Measurements from ENCODE around the gene TRPC4AP. TPM values are rescaled to one million over a fixed set of nuclear protein-coding genes. Genes with fewer than 3 reads are reported as not detected.

The TRPC4AP gene
- total RNA-seq, 1 donor from 2014 or later: 95.6 TPM

GRCh38 chr20:35020108-35020928 lies 72.3 kb downstream of the TRPC4AP start:
- peaks cover 4% of the 10 kb centered on the region for H3K4me1 Mint-ChIP-seq
- TF ChIP-seq CTCF (IDR thresholded peaks at IDR 0.05; ENCODE audit: unreplicated experiment): no peak
- H3K4me3 Mint-ChIP-seq: no peak overlapping the region
- DNase-seq (ENCODE audit: low spot score in 2 of 2, unreplicated experiment in 2 of 2): peak in 1 of 2 experiments; percentile 16
- no peaks in the 10 kb centered on the region for H3K9me3 Mint-ChIP-seq
- no peak overlapping the region for H3K27ac Mint-ChIP-seq
- no peaks in the 10 kb centered on the region for H3K27me3 Mint-ChIP-seq (ENCODE audit: low read depth)
- H3K36me3 Mint-ChIP-seq: peaks cover 27% of the 10 kb centered on the region

DNA sequence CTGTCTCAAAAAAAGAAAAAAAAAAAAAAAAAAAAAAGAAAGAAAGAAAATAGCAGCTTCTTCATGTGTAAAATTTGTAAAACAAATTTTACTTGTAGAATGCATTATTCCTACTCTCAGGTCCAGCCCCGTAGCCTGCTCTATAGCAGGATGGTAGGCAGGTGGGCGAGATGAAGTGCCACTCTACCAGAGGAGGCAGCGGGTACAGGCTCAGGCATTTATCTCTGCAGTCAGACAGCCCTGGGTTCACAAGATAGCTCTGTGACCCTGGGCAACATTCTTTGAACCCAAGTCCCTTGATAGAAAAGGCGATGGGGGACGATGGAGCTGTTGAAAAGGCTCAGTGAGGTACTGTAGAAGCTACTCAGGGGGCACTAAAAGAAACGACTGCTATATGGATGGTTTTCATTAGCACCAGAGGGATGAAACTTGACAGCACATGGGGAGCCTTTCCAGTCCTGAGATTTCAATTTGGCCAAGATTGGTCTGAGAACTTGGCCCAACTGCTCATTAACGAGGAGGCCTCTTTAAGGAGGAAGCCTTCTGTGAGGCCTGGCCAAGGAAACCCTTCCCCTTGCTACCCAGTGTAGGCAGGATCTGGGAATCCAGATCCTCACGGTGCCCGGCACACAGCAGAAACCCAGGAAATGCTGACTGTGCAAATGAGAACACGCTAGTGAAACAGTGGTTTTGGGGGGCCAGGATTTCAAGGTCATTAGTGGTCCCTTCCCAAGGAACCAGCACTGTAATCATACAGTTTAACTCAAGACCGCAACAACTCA lies 73.8 kb downstream of the TRPC4AP start:
- Mint-ChIP-seq H3K4me3 (no peak overlapping the region), H3K4me1 (peaks cover 14% of the 10 kb centered on the region), H3K36me3 (peaks cover 28% of the 10 kb centered on the region), H3K27me3 (ENCODE audit: low read depth) (no peaks in the 10 kb centered on the region), H3K9me3 (no peaks in the 10 kb centered on the region), H3K27ac (no peak overlapping the region)
- peak in 1 of 2 experiments; percentile 16 for DNase-seq (ENCODE audit: low spot score in 2 of 2, unreplicated experiment in 2 of 2)
- TF ChIP-seq CTCF (IDR thresholded peaks at IDR 0.05; ENCODE audit: unreplicated experiment): no peak

DNA sequence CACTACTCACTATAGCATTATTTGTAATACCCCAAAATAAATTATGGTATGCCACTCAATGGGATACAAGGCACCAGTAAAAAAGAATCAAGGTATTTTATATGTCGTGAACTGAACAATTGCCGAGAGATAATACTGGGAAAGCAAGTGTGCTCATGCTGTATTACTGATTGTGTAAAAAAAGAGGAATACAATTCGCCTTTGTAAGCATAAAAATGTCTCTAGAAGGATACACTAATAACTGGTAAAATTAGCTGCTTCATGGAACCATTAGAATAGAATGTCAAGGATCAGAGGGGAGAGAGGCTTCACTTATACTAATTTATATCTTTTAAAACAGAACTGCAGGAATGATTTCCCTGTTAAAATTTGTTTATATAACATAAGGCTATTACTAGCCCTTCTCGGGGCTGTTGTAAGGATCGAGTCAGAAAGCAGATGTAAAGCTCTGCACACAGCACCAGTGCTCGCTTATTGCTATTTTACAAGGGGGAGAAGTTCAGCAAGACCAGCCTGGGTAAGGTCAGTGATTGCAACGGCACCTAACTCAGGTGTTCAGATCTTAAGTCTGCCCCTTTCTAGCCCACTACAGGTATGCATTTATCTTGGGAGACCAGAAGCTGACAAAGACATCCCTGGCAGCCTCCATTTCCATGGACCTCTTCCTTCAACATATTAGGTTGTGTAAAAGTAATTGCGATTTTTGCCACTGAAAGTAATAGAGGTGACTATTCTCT lies 75.3 kb downstream of the TRPC4AP start:
- H3K4me3 Mint-ChIP-seq: no peak overlapping the region
- H3K9me3 Mint-ChIP-seq: no peaks in the 10 kb centered on the region
- H3K4me1 Mint-ChIP-seq: peaks cover 14% of the 10 kb centered on the region
- DNase-seq (ENCODE audit: low spot score in 2 of 2, unreplicated experiment in 2 of 2): peak in 1 of 2 experiments; percentile 10
- TF ChIP-seq CTCF (IDR thresholded peaks at IDR 0.05; ENCODE audit: unreplicated experiment): no peak
- no peak overlapping the region for H3K27ac Mint-ChIP-seq
- no peaks in the 10 kb centered on the region for H3K27me3 Mint-ChIP-seq (ENCODE audit: low read depth)
- H3K36me3 Mint-ChIP-seq: peaks cover 30% of the 10 kb centered on the region

DNA sequence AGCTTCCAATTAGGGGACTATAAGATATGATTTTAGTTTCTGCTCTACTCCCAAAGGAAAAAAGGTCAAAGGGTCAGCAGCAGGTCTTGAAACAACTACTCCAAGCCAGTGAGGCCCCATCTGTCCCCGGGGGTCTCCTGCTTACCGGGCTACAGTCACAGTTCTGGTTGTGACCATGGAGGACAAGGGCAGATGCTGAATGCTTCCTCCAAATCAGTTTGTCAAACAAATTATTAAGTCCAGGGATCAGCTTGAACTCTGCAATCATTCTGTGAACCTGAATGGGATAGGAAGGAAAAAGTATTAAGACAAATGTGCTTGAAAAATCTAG lies 76.8 kb downstream of the TRPC4AP start:
- no peak for TF ChIP-seq CTCF (IDR thresholded peaks at IDR 0.05; ENCODE audit: unreplicated experiment)
- no peaks in the 10 kb centered on the region for H3K27me3 Mint-ChIP-seq (ENCODE audit: low read depth)
- H3K4me3 Mint-ChIP-seq: no peak overlapping the region
- peak overlapping the region; percentile 11 for H3K27ac Mint-ChIP-seq
- no peak for DNase-seq (ENCODE audit: low spot score in 2 of 2, unreplicated experiment in 2 of 2)
- peaks cover 14% of the 10 kb centered on the region for H3K4me1 Mint-ChIP-seq
- peaks cover 30% of the 10 kb centered on the region for H3K36me3 Mint-ChIP-seq
- no peaks in the 10 kb centered on the region for H3K9me3 Mint-ChIP-seq

GRCh38 chr20:35014537-35014936 lies 78.1 kb downstream of the TRPC4AP start:
- peak overlapping the region; percentile 19 for H3K27ac Mint-ChIP-seq
- TF ChIP-seq CTCF (IDR thresholded peaks at IDR 0.05; ENCODE audit: unreplicated experiment): no peak
- DNase-seq (ENCODE audit: low spot score in 2 of 2, unreplicated experiment in 2 of 2): no peak

More at GRCh38 chr20:35014537-35014936, 78.1 kb downstream of the TRPC4AP start:
- H3K4me3 Mint-ChIP-seq: no peak overlapping the region
- peaks cover 30% of the 10 kb centered on the region for H3K36me3 Mint-ChIP-seq
- peaks cover 14% of the 10 kb centered on the region for H3K4me1 Mint-ChIP-seq
- H3K27me3 Mint-ChIP-seq (ENCODE audit: low read depth): no peaks in the 10 kb centered on the region
- no peaks in the 10 kb centered on the region for H3K9me3 Mint-ChIP-seq
